GM18909 (cell line): ENCODE data around the gene CFAP97.
"Not testable (repeated sequence)": the region's sequence is repeated elsewhere in the genome, so short reads cannot be mapped to it uniquely, and the experiment has no call there.

Experiments used
- ATAC-seq: cut with Tn5 transposase; IDR thresholded peaks from one replicate; pipeline ENCODE4 v1.9.1; 2021; ENCODE audit warnings: mild to moderate bottlenecking; ENCODE audit not compliant: unreplicated experiment, poor library complexity

Gene CFAP97

GRCh38 chr4:185203486-185204237 is at the start of gene CFAP97:
Gene CFAP97 (minus strand): TSS chr4:185204000. CDS start chr4:185191196, 12,804 bp downstream.
- ATAC-seq, result peak; percentile 79

- no peak for ATAC-seq
These were observed 45.3 kb upstream of the CFAP97 start for GRCh38 chr4:185249105-185249504.

- no peak for ATAC-seq
These were observed 44.7 kb upstream of the CFAP97 start for GRCh38 chr4:185248393-185249039.

- ATAC-seq, result no peak
These were observed 43.4 kb upstream of the CFAP97 start for GRCh38 chr4:185247151-185247550.

GRCh38 chr4:185246453-185246852 is 42.7 kb upstream of the CFAP97 start:
- ATAC-seq, result no peak

- ATAC-seq, result no peak
These were observed 41.0 kb upstream of the CFAP97 start for GRCh38 chr4:185244763-185245162.

- ATAC-seq, result no peak
These were observed 40.1 kb upstream of the CFAP97 start for GRCh38 chr4:185243879-185244278.

GRCh38 chr4:185242749-185243533 is 39.1 kb upstream of the CFAP97 start:
- ATAC-seq, result no peak

- ATAC-seq, result not testable (repeated sequence)
These were observed 36.7 kb upstream of the CFAP97 start for GRCh38 chr4:185240486-185240885.

GRCh38 chr4:185238750-185239149 is 35.0 kb upstream of the CFAP97 start:
- no peak for ATAC-seq

GRCh38 chr4:185238215-185238681 is 34.4 kb upstream of the CFAP97 start:
- ATAC-seq, result no peak

GRCh38 chr4:185237175-185237574 is 33.4 kb upstream of the CFAP97 start:
- ATAC-seq, result no peak

GRCh38 chr4:185235843-185236503 is 32.2 kb upstream of the CFAP97 start:
- no peak for ATAC-seq

- ATAC-seq, result no peak
These were observed 31.5 kb upstream of the CFAP97 start for GRCh38 chr4:185235119-185235842.

GRCh38 chr4:185232370-185232769 is 28.6 kb upstream of the CFAP97 start:
- no peak for ATAC-seq

- no peak for ATAC-seq
These were observed 25.4 kb upstream of the CFAP97 start for GRCh38 chr4:185229021-185229818.

GRCh38 chr4:185227713-185228278 is 24.0 kb upstream of the CFAP97 start:
- ATAC-seq, result no peak

- ATAC-seq, result no peak
These were observed 23.3 kb upstream of the CFAP97 start for GRCh38 chr4:185227131-185227551.

- no peak for ATAC-seq
These were observed 22.1 kb upstream of the CFAP97 start for GRCh38 chr4:185225940-185226339.
